ENCODE data around the gene SP9. TPM values are rescaled to one million over a fixed set of nuclear protein-coding genes. Genes with fewer than 3 reads are reported as not detected.

SP9 gene
- total and polyA plus RNA-seq, 10 of the 15 experiments (the other 5 are each of a cell fraction or from before 2014, with no cell fraction given): not detected

DNA sequence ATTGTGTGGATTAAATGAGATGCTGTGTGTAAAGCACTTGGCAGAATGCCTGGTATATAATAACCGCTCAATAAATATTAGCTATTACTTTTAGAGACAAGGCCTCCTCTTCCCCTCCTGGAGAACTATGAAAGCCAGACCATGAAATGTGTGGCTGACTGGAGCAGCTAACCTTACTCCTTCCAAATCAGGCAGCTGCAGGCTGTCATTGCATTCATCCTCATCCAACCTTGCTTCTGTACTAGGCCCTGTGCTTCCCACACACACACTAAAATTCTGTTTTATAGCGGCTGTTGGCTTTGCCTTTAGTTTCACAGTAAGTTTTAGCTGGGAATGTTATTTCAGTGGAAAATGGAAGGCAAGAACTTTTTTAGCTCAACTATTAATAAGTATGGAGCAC, 10.2 kb upstream of the SP9 start:
- no peak for DNase-seq (ENCODE audit: low read depth, low spot score)
- RAD21 ChIA-PET (ENCODE audit: unreplicated experiment): interaction anchor here (0.8 to 0.9 kb wide), 2 partner anchors 17 to 18 kb away, joined by 3 to 4 read pairs; no protein-coding TSS in a partner anchor
- TF ChIP-seq, protein P1, sequence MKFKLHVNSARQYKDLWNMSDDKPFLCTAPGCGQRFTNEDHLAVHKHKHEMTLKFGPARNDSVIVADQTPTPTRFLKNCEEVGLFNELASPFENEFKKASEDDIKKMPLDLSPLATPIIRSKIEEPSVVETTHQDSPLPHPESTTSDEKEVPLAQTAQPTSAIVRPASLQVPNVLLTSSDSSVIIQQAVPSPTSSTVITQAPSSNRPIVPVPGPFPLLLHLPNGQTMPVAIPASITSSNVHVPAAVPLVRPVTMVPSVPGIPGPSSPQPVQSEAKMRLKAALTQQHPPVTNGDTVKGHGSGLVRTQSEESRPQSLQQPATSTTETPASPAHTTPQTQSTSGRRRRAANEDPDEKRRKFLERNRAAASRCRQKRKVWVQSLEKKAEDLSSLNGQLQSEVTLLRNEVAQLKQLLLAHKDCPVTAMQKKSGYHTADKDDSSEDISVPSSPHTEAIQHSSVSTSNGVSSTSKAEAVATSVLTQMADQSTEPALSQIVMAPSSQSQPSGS (IDR thresholded peaks at IDR 0.05; ENCODE audit: low read length): no peak
- TF ChIP-seq TCF12 (IDR thresholded peaks at IDR 0.05; ENCODE audit: low read depth, low read length) (no peak), NBN (IDR thresholded peaks at IDR 0.05) (no peak), BACH1 (IDR thresholded peaks at IDR 0.05; ENCODE audit: borderline replicate concordance) (no peak), IKZF1 (conservative IDR thresholded peaks at IDR 0.05) (no peak)
- TF ChIP-seq, protein P2, sequence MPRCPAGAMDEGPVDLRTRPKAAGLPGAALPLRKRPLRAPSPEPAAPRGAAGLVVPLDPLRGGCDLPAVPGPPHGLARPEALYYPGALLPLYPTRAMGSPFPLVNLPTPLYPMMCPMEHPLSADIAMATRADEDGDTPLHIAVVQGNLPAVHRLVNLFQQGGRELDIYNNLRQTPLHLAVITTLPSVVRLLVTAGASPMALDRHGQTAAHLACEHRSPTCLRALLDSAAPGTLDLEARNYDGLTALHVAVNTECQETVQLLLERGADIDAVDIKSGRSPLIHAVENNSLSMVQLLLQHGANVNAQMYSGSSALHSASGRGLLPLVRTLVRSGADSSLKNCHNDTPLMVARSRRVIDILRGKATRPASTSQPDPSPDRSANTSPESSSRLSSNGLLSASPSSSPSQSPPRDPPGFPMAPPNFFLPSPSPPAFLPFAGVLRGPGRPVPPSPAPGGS (IDR thresholded peaks at IDR 0.05; ENCODE audit: borderline replicate concordance, insufficient read depth, low read depth, low read length, poor library complexity, severe bottlenecking): no peak
- TF ChIP-seq, protein P3, sequence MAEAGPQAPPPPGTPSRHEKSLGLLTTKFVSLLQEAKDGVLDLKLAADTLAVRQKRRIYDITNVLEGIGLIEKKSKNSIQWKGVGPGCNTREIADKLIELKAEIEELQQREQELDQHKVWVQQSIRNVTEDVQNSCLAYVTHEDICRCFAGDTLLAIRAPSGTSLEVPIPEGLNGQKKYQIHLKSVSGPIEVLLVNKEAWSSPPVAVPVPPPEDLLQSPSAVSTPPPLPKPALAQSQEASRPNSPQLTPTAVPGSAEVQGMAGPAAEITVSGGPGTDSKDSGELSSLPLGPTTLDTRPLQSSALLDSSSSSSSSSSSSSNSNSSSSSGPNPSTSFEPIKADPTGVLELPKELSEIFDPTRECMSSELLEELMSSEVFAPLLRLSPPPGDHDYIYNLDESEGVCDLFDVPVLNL (IDR thresholded peaks at IDR 0.05; ENCODE audit: low read depth, low read length): no peak
- H3K9ac ChIP-seq (ENCODE audit: control insufficient read depth, insufficient read depth, low read length): no peak overlapping the region
- H3K9me3 ChIP-seq (replicated peaks; ENCODE audit: control insufficient read depth, insufficient read depth, low read length): no peaks in the 10 kb centered on the region; the same call in 2 of the 3 replicates
- SMC1A ChIA-PET (ENCODE audit: uncharacterized antibody, unreplicated experiment): interaction anchor here (1.2 to 1.5 kb wide), 2 partner anchors 16 to 70 kb away, joined by 3 to 5 read pairs; no protein-coding TSS in a partner anchor
- peaks cover 11 to 24% of the 10 kb centered on the region in 2 experiments for H3K27me3 ChIP-seq (replicated peaks in 1 of 2; ENCODE audit: control insufficient read depth in 2 of 2, insufficient read depth in 2 of 2, low read length in 1 of 2)
- ATAC-seq: no peak
- POLR2A ChIA-PET: no interaction called here
- CTCF ChIA-PET: interaction anchor here (0.7 to 3.0 kb wide), 6 partner anchors 16 to 922 kb away, joined by 3 to 16 read pairs (median 3); no protein-coding TSS in a partner anchor
- H3K4me1 ChIP-seq (ENCODE audit: control insufficient read depth, insufficient read depth, low read length): peaks cover 11% of the 10 kb centered on the region
- no peaks in the 10 kb centered on the region for H4K20me1 ChIP-seq (ENCODE audit: control insufficient read depth, insufficient read depth)
- no peak overlapping the region for H3K27ac ChIP-seq (ENCODE audit: control insufficient read depth, insufficient read depth)
- 50% methylated on average over 2 of the region's 2 CpGs for WGBS (ENCODE audit: insufficient coverage, insufficient replicate concordance, low lambda C conversion rate, missing lambda C conversion rate)
- no TSS peak for BruUV-seq (replicated peaks)
- no peaks in the 10 kb centered on the region for H3K36me3 ChIP-seq (ENCODE audit: control insufficient read depth in 2 of 2, insufficient read depth in 2 of 2, low read length in 1 of 2)
- in situ Hi-C loops (cut with MboI) (no loop called here), intact Hi-C loops (cut with micrococcal nuclease; ENCODE audit: unreplicated experiment) (no loop called here)
- H3K4me3 ChIP-seq: no peak overlapping the region
- FAIRE-seq: no peak
- no peak overlapping the region for H2AFZ ChIP-seq (ENCODE audit: control insufficient read depth, low read depth, low read length)
- no peak overlapping the region for H3K4me2 ChIP-seq (ENCODE audit: control insufficient read depth, insufficient read depth)
- H3K79me2 ChIP-seq (ENCODE audit: control insufficient read depth, insufficient read depth, low read length): no peaks in the 10 kb centered on the region

Measured in GM12878 (cell line).